Mononuclear cell (primary cell): ENCODE measurements around the gene RNFT2. TPM values are rescaled to one million over a fixed set of nuclear protein-coding genes. Genes with fewer than 3 reads are reported as not detected.
"Not testable (repeated sequence)": the region's sequence is repeated elsewhere in the genome, so short reads cannot be mapped to it uniquely, and the experiment has no call there.

ENCODE experiments used
- H3K27me3 ChIP-seq: 2 replicates; pipeline ENCODE4 v1.6.0; 2011; ENCODE audit warnings: low read length, control low read depth; ENCODE audit not compliant: insufficient read depth
- H3K4me1 ChIP-seq: 2 replicates; pipeline ENCODE4 v1.5.1; 2011; ENCODE audit warnings: mild to moderate bottlenecking, low read length, control low read depth; ENCODE audit not compliant: insufficient read depth
- H3K4me3 ChIP-seq: 2 replicates; pipeline ENCODE4 v1.5.1; 2011; ENCODE audit warnings: mild to moderate bottlenecking, low read length, moderate library complexity
- H3K9me3 ChIP-seq: 2 replicates; pipeline ENCODE4 v1.5.1; 2011; ENCODE audit warnings: low read depth, mild to moderate bottlenecking, control low read depth, low read length
- total RNA-seq: library from RNA; depleted of rRNA; stranded (reverse); fragments of >200 nt; gene quantifications from one replicate; pipeline ENCODE4 v1.2.3, GENCODE V29; 2012

The RNFT2 gene
- total RNA-seq, 1 donor: 3.4 TPM

DNA sequence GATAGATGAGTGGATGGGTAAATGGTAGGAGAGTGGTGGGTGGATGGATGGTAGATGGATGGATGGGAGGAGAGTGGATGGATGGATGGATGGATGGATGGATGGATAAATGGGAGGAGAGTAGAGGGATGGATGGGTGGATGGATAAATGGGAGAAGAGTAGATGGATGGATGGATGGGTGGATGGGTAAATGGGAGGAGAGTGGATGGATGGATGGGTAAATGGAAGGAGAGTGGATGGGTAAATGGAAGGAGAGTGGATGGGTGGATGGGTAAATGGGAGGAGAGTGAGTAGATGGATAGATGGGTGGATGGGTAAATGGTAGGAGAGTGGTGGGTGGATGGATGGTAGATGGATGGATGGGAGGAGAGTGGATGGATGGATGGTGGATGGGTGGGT, 51.4 kb downstream of the RNFT2 start:
- H3K4me3 ChIP-seq, H3K4me1 ChIP-seq, H3K27me3 ChIP-seq, H3K9me3 ChIP-seq: not testable (repeated sequence)

DNA sequence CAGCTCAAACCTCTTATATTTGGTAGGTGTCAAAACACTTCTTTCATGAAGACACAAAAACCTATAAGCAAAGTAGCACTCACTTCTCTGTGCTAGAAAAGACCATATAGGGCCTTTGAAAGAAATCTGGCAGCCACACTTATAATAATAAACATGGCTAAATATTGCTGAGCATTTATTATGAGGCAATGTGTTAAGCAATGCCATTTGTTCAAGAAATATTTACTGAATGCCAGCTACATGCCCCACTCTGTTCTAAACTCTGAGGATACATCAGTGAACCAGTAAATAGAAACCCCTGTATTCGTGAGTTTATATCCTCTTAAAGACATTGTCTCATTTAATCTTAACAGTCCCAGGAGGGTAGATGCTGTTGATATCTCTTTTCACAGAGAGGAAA, 52.0 kb downstream of the RNFT2 start:
- no peaks in the 10 kb centered on the region for H3K27me3 ChIP-seq

DNA sequence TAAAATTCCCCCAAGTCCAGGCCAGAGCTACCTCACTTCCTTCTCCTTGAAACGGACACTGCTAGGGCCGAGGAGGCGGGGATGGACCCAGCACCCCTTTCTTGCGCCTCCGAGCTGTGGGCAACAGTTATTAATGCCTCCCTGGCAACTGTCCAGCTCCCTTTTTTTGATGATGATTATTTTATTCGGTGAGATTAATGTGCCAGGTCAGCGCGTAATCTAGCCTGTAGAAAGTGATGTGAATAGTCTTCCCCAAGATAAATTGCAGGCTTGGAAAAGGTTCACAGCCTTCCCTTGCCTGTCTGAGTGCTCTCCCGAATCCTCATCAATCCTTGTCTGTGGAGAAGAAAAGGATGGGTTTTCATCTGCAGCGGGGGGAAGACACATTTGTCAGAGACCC, 54.3 kb downstream of the RNFT2 start:
- Histone ChIP-seq H3K27me3 (no peaks in the 10 kb centered on the region), H3K4me3 (no peak overlapping the region), H3K4me1 (no peaks in the 10 kb centered on the region), H3K9me3 (no peaks in the 10 kb centered on the region)

More for the DNA sequence above, 52.0 kb downstream of the RNFT2 start:
- Histone ChIP-seq H3K4me3 (no peak overlapping the region), H3K4me1 (no peaks in the 10 kb centered on the region), H3K9me3 (no peaks in the 10 kb centered on the region)

DNA sequence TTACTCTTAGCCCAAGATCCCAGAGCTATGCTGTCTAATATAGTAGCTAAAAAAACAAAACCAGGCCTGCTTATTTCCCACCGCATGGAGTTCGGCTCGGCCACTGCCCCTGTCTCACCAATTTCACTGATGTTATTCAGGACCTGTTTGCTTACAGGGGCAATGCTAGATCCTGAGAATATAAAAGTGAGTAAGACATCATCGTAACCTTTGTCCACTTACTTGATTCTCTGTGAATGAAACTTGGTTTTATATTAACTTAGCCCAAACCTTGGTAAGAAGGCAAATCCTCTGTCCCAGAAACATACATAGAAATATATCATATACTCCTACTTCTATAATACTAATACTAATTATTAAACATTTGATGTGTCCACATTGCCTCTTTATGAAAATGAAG, 56.6 kb downstream of the RNFT2 start:
- no peak overlapping the region for H3K4me3 ChIP-seq
- H3K4me1 ChIP-seq: no peaks in the 10 kb centered on the region
- H3K9me3 ChIP-seq: no peaks in the 10 kb centered on the region
- no peaks in the 10 kb centered on the region for H3K27me3 ChIP-seq

DNA sequence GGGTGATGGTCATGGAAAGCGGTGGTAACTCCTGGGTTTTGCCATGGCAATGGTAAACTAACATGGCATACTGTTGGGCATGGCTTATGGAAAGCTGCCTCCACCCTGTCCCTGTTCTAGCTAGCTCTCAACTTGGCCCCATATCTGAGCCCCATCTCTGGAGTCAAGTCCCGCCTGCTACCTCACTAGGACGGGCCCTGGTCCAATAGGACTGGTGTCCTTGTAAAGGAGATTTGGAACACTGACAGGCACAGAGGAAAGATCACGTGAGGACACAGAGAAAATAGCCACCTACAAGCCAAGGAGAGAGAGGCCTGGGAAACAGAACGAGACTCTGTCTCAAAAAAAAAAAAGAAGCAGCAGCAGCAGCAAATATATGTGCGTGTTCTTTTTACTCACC, 59.8 kb downstream of the RNFT2 start:
- H3K4me3 ChIP-seq: no peak overlapping the region
- no peaks in the 10 kb centered on the region for H3K27me3 ChIP-seq
- H3K9me3 ChIP-seq: no peaks in the 10 kb centered on the region
- no peaks in the 10 kb centered on the region for H3K4me1 ChIP-seq

DNA sequence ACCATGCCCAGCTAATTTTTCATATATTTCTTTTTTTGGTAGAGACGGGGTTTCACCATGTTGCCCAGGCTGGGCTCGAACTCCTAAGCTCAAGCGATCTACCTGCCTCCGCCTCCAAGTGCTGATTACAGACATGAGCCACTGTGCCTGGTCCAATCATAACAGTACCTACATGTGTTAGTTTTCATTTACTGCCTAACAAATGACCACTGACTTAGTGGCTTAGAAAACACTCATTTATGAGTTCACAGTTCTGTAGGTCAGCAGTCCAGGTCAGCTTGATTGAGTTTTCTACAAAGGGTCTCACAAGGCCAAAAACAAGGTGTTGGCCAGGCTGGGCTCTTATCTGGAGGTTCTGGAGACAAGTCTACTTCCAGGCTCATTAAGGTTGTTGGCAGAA, 60.6 kb downstream of the RNFT2 start:
- Histone ChIP-seq H3K4me1 (no peaks in the 10 kb centered on the region), H3K27me3 (no peaks in the 10 kb centered on the region), H3K4me3 (no peak overlapping the region), H3K9me3 (no peaks in the 10 kb centered on the region)

DNA sequence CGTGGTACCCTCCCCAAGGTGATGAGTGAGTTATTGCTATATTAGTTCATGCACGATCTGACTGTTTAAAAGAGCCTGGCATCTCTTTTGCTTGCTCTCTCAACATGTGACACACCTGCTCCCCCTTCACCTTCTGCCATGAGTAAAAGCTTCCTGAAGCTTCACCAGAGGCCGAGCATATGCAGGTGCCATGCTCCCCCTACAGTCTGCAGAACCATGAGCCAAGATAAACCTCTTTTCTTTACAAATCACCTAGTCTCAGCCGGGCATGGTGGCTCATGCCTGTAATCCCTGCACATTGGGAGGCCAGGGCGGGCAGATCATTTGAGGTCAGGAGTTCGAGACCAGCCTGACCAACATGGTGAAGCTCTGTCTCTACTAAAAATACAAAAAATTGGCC, 61.8 kb downstream of the RNFT2 start:
- H3K4me1 ChIP-seq: no peaks in the 10 kb centered on the region
- no peaks in the 10 kb centered on the region for H3K27me3 ChIP-seq
- no peaks in the 10 kb centered on the region for H3K9me3 ChIP-seq
- H3K4me3 ChIP-seq: no peak overlapping the region

DNA sequence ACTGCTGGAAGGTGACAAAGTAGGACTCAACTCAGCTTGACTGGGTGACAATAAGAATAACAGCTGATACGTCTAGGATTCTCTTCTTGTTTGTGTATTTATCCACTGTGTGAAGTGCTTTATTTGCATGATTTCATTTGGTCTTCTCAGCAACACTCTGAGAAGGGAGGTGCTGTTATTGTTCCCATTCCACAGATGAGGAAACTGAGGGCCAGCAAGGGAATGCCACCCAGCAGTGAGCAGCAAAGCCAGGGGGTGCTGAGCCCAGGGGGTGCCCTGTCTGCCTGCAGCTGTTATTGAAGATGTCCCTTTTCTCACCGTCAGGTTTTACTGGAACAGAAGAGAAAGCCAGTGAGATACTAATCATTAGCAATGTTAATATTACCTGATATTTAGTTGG, 62.8 kb downstream of the RNFT2 start:
- no peaks in the 10 kb centered on the region for H3K27me3 ChIP-seq

DNA sequence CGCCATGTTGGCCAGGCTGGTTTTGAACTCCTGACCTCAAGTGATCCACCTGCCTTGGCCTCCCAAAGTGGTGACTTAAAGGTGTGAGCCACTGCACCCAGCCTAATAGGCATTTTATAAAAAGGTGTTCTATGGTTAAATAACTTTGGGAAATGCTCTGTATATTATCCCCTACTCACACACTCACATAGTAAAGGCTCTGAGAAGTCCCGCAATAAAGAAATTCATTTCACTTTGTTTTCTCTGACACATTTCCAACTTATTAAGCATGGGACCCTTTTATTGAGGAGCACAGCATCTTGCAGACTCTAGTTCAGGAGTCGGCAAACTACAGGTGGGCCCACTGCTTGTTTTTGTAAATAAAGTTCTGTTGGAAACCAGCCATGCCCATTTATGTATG, 63.9 kb downstream of the RNFT2 start:
- no peaks in the 10 kb centered on the region for H3K9me3 ChIP-seq
- H3K4me3 ChIP-seq: no peak overlapping the region
- H3K27me3 ChIP-seq: no peaks in the 10 kb centered on the region
- no peaks in the 10 kb centered on the region for H3K4me1 ChIP-seq

More for the DNA sequence above, 62.8 kb downstream of the RNFT2 start:
- Histone ChIP-seq H3K4me1 (no peaks in the 10 kb centered on the region), H3K9me3 (no peaks in the 10 kb centered on the region), H3K4me3 (no peak overlapping the region)

DNA sequence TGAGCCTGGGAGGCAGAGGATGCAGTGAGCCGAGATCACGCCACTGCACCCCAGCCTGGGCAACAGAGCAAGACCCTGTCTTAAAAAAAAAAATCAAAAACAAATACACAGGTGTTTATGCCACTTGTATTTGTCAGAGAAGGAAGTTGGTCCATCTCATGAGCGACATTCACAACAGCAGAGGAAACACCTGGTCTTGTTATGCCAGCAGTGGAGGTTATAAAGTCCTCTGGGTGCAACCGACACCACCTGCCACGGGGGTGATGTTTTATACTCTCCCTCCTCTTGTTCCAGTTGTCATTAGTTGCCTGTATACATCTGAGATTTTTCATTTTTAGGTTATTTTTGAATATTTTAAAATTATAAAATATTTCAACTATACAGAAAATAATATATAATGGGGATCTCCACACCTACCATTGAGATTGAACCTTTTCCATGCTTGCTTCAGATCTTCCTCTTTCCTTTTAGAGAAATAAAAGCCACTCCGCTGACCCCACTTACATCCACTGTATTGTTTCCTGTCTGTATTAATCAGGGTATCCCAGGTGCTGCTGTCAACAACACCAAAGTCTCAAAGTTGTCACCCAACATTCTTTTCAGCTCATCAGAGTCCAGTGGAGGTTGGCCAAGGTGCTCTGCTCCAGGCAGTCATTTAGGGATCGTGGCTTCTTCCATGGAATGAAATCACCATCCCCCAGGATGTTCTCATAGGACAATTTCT, 65.1 kb downstream of the RNFT2 start:
- H3K4me1 ChIP-seq: no peaks in the 10 kb centered on the region
- H3K4me3 ChIP-seq: no peak overlapping the region
- no peaks in the 10 kb centered on the region for H3K27me3 ChIP-seq
- no peaks in the 10 kb centered on the region for H3K9me3 ChIP-seq

DNA sequence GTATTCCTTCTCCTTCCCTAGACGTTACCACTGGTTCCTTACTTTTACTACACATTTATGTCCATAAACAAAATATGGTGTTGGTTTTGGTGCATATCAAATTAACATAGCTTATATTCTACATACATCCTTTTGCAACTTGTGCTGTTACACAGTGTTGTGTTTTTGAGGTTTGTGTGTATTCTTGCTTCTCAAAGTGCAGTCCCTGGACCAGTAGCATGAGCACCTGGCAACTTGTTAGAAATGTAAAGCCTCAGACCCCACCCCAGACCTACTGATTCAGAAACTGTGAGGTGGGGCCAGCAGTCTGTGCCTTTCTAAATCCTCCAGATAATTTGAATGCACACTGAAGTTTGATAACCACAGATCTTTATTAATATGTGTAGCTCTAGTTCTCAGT, 65.9 kb downstream of the RNFT2 start:
- Histone ChIP-seq H3K9me3 (no peaks in the 10 kb centered on the region), H3K4me1 (no peaks in the 10 kb centered on the region), H3K27me3 (no peaks in the 10 kb centered on the region), H3K4me3 (no peak overlapping the region)

DNA sequence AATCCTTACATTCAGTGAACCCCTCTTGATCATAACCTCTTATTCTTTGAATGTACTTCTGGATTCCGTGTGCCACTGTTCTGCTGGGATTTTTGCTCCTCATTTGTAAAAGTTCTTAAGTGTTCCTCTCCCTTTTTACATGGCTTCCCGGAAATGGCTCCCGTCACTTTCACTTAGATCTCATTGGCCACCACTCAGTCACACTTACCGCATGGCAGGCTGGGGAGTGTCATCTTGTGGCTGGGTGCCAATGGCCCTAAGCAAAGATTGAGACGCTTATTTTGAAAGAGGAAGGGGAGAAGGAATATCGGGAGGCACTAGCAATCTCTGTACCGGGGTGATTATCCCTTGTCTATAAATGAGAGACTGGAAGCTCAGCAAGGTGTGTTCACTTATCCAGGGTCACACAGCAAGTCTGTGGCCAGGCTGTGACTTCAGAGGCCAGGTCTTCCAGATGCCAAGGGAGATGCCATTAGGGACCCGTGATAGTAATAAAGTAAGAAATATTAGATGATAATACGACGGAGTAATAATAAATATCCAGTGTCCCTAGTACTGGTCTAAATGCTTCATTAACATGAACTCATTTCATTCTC, 68.8 kb downstream of the RNFT2 start:
- H3K27me3 ChIP-seq: no peaks in the 10 kb centered on the region
- H3K9me3 ChIP-seq: no peaks in the 10 kb centered on the region
- no peak overlapping the region for H3K4me3 ChIP-seq
- H3K4me1 ChIP-seq: no peaks in the 10 kb centered on the region

DNA sequence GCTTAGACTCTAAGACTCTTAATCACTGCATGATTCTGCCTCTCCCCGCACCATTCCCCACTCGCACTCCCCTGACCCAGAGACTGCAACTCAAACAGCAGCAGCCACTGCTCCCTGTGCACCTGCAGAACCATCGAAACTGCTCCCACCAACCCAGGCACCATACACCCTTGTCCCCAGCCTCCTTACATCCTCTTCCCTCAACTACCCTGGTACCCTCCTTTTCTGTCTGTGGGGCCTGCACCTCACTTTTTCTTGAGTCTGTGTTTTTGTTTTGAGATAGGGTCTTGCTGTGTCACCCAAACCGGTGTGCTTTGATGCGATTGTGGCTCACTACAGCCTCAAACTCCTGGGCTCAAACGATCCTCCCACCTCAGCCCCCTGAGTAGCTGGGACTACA, 69.4 kb downstream of the RNFT2 start:
- Histone ChIP-seq H3K4me1 (no peaks in the 10 kb centered on the region), H3K27me3 (no peaks in the 10 kb centered on the region), H3K9me3 (no peaks in the 10 kb centered on the region), H3K4me3 (no peak overlapping the region)

DNA sequence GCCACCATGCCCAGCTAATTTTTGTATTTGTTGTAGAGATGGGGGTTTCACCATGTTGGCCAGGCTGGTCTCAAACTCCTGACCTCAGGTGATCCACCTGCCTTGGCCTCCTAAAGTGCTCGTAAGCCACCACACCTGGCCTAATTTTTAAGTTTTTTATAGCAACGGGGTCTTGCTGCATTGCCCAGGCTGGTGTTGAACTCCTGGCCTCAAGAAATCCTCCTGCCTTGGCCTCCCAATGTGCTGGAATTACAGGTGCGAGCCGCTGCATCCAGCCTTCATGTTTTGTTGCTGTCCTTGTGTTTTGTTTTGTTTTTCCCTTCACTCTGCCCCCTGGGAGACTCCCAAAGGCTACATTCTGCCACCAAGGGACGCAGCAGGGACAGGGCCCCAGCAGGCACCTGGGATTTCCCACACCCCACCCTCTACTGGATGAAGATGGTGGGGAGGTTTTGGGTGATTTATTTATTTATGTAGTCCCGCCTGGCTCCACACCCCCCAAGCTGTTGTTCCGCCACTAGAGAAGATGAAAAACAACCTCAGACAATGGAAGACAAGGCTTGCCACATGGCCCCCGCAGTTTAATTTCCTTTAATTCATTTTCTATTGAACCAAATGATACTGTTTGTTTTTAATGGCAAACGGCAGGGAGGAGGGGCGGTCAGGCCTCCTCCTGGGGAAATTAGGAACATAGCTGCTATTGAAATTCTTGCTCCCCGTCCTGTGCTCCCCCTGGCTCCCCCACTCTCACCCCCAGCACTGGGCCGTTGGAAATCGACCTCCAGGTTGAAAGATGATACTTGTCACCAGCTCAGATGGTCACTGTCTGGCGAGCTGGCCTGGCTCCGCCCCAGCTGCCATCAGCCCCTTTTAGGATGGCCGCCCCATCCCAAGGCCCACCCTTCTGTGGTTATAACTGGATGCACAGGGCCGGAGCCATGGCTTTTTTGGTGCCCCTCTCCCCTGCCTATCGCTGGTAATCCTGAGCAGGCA, 70.3 kb downstream of the RNFT2 start:
- Histone ChIP-seq H3K4me3 (no peak overlapping the region), H3K27me3 (no peaks in the 10 kb centered on the region), H3K4me1 (no peaks in the 10 kb centered on the region), H3K9me3 (no peaks in the 10 kb centered on the region)

DNA sequence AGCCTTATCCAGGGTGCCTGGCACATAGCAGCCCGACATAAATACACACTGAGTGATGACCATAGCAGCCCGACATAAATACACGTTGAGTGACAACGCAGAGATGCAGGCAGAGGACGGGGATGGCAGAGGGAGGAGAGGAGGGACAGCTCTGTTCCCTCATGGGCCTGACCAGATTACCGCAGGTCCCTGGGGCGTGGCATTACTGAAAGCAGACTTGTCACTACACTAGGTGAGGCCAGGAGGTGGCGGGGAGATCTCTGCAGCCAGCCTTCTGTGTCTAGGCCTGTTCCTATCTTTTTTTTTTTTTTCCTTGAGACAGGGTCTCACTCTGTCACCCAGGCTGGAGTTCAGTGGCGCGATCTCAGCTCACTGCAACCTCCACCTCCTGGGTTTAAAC, 74.1 kb downstream of the RNFT2 start:
- no peaks in the 10 kb centered on the region for H3K4me1 ChIP-seq
- no peak overlapping the region for H3K4me3 ChIP-seq
- no peaks in the 10 kb centered on the region for H3K9me3 ChIP-seq
- no peaks in the 10 kb centered on the region for H3K27me3 ChIP-seq
